NCI-H1694 (cell line): ENCODE results near the gene MAGI1.
"Not testable (repeated sequence)": the region's sequence is repeated elsewhere in the genome, so short reads cannot be mapped to it uniquely, and the experiment has no call there.

ENCODE experiments used
- DNase-seq: peaks from one replicate; lab custom pipeline; 2025; lab: John Stamatoyannopoulos, UW

MAGI1 gene

DNA sequence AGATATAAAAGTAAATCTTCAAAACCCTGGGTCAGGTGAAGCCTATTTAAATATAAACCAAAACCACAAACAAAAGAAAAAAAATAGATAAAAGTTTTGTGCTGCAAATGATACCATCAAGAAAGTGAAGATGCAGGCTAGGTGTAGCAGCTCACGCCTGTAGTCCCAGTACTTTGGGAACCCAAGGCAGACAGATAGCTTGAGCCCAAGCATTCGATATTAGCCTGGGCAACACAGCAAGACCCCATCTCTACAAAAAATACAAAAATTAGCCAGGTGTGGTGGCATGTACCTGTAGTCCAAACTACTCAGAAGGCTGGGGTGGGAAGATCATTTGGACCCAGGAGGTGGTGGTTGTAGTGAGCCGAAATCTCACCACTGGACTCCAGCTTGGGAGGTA lies 164.8 kb downstream of the MAGI1 start:
- DNase-seq, result no peak

DNA sequence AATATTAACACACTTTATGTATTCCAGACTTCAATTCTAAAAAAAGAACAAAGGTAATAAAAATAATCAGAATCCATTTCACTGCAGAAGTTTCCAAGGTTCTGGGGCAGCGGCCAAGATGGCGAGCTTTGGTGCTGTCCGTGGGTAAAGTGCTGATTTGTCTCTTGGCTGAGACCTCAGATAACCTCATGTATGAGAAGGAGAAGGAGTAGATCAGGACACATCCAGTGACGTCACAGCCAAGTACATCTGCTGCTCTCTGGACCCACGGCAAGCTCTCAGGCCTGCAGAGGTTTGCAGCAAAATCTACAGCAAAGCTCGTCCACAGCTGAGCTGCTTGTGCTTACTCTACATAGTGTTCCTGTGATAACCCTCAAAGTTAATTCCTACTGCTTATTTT lies 165.7 kb downstream of the MAGI1 start:
- no peak for DNase-seq

DNA sequence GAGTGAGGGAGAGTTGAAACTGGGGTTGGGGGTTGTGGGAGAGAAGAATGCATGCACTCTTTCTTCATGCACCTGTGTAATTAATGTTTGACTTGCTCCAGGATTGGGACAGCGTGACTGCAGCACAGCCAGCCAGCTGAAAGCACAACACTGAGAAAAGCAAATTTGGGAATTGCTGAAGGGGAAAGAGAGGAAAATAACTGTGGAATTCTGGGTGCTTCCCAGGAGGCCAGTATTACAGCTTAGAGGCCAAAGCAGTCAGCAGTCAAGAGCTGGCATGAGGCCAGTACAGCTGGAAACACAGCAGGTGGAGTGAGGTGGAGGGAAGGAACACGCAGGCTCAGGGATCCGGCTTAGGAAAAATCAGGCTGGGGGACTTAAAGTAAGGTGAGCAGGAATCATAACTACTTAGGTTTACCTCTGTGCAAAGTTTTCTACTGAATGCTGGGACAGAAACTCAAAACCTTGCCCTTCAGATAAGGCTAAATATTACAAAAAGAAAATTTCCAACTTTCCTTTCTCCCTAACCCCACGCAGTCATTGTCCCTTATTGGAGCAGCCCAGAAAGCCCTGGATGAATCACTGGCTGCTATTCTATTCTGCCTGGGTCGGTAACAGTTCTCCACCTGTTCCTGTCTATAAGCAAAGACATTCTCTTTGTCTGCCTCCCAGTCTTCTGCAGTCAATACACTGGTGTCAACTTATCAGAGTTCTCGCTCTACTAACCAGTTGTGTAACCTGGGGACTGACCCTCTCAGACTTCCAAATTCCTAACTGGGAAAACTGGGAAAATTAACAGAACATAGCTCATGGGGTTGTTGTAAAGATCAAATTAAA lies 167.2 kb downstream of the MAGI1 start:
- no peak for DNase-seq

DNA sequence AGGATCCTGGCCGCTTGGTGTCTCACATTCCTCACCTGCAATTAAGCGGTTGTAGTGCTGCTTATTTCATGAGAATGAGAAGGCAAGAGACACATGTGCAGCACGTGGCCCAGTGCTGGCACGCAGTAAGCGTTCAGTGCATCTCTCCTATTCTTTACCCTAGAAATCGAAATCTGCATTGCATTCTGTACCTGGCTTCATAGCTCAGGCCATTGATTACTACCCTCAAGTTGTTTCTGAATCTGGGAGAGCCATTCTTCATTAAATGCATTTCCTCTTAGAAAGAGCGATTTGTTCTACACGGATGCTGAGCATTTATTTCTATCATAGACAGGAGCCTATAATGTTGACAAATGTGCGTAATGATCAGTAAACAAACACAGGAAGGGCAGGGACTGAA lies 168.9 kb downstream of the MAGI1 start:
- no peak for DNase-seq

DNA sequence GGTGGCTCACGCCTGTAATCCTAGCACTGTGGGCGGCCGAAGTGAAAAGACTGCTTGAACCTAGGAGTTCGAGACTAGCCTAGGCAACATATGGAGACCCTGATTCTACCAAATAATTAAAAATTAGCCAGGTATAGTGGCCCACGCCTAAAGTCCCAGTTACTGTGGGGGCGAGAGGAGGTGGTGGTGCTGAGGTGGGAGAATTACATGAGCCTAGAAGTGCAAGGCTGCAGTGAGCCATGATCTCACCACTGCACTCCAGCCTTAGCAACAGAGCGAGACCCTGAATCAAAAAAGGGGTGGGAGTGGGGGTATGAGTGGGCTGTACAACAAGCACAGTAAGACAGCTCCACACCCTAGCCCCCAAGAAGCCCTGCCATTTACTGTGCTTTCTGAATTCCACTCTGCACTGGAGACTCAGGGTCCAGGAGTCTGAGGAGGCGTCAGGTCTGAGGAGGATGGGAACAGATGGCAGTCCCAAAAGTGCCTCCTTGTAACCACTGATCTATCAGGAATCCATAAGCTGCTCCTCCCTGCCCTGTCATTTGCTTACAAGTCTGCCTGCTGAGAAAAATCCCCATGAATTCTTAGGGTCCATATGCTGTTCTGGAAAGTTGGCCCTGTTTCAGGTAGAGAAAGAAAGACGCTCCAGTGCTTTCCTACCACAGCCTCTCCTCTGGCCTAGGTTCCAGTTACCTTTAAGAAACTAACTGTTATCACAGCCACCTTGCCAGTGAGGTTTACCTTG lies 171.1 kb downstream of the MAGI1 start:
- DNase-seq, result no peak

DNA sequence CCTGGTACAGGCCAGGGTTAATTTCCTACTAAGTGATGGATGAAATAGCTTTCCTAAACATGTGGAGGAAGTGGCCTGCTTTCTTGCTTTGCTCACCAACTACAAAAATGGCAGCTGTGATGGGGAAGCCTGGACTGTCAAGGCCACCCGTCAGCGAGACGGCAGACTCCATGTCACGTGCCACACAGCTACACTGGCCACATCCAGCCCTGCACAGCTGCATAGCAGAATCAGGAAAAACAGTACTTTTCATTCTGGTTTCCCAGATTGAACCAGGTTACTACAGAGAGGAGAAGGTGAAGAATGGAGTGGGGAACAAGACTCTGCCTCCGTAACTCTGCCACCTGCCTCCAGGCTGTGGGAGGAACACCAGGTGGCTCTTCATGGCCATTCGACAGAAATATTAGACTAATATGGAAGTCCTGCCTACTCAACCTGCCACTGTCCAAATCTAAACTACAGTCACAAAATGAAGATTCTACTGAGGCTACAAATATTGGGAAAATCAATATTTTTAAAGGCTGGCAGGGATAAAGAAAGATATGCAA lies 174.3 kb downstream of the MAGI1 start:
- DNase-seq, result no peak

DNA sequence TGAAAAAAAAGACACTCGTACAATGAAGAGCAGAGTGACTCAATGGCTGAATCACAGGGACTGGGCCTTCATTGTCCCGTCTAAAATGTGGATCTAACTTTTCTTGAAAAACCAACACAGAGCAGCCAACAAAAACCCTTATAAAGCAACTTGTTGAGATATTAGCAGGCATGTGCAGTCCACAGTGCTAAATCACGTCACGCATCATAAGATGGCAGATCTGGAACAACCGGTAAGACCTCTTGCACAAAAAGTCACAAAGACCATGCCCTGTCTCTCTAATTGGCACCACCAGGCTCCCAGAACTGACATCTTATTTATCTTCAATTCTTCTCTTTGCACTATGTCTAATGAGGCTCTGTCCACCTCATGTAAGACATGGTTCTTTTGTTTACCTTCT lies 177.0 kb downstream of the MAGI1 start:
- no peak for DNase-seq

DNA sequence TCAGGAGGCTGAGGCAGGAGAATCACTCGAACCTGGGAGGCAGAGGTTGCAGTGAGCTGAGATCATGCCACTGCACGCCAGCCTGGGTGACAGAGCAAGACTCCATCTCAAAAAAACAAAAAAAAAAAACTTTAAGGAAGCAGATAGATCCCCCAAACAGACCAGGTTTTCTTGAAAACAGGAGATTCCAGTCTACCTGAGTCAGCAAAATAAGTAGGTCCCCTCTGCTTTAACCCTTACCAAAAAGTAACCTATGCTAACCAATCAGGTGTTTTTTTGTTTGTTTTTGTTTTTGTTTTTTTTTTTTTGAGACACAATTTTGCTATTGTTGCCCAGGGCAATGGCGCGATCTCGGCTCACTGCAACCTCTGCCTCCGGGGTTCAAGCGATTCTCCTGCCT lies 179.1 kb downstream of the MAGI1 start:
- not testable (repeated sequence) for DNase-seq

DNA sequence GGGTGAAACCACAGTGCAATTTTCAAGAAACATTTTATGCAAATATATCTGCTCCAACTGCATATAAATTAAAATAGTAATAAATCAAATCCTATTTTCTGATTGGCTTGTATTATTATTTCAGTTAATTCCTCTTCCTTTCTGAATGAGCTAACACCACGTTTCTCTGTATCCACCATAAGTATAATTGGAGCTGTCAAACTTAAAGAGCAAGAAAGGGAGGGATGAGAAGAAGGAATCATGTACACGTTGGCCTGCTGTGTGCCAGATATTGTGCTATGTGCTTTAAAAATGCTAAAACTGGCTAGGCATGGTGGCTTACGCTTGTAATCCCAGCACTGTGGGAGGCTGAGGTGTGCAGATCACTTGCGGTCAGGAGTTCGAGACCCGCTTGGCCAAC lies 180.0 kb downstream of the MAGI1 start:
- no peak for DNase-seq

DNA sequence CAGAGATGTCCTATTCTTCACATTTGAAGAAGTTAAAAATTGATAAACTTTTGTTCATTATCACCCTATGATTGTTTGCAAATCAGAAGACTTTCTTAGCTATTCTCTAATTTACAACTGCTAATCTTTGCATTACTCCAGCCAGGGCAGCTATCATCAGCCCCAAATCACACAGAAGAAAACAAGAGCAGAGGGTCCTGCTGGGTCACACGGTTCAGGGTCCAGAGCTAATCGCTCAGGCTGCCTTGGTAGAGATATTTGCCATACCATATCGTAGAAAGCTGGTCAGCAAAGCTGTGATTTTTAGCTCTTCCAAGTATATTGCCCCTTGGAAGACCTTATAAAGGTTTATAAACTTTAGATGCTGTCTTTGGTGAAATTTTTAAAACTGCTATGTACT lies 181.4 kb downstream of the MAGI1 start:
- no peak for DNase-seq

DNA sequence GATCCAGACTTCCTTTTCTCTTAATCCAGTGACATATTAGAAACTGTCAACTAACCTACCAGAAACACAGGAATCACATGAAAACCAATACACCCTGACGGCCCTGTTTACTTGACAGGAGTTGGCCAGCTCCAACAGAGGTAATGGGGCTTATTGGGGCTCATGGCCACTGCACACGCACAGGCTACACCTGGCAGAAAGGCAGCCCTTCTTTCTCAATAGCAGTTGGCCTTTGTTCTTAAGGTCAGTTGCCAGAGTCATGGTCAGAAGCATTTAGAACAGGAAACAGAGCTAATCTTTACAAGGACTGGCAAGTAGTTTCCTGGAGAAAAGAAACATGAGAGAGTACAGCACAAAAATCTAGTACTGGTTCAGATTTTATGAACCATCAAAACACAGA lies 181.8 kb downstream of the MAGI1 start:
- DNase-seq, result no peak

DNA sequence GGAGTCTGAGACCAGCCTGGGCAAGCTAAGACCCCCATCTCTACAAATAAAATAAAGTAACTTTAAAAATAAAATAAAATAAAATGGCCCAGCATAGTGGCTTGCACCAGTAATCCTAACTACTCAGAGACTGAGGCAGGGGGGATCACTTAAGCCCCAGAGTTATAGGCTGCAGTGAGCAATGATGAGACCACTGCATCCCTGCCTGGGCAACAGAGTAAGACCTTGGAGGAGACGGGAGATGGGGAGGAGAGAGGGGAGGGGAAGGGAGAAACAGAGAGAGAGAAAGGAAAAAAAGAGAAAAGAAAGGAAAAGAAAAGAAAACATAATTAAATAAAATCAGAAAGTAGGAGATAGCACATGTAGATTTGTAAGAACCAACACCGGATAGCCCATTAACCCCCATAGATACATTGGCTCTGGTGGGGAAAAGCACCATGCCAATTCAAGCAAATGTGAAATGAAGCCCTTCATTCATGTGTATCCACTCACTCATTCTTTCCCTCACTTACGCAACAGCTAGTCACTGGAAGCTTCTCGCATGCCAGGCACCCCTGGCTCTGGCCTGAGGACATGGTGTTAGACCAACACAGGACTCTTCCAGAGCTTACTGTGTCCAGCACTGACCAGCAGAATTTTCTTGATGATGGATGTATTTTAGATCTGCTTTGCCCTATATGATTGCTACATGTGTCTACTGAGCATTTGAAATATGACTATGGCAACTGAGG lies 183.2 kb downstream of the MAGI1 start:
- no peak for DNase-seq

DNA sequence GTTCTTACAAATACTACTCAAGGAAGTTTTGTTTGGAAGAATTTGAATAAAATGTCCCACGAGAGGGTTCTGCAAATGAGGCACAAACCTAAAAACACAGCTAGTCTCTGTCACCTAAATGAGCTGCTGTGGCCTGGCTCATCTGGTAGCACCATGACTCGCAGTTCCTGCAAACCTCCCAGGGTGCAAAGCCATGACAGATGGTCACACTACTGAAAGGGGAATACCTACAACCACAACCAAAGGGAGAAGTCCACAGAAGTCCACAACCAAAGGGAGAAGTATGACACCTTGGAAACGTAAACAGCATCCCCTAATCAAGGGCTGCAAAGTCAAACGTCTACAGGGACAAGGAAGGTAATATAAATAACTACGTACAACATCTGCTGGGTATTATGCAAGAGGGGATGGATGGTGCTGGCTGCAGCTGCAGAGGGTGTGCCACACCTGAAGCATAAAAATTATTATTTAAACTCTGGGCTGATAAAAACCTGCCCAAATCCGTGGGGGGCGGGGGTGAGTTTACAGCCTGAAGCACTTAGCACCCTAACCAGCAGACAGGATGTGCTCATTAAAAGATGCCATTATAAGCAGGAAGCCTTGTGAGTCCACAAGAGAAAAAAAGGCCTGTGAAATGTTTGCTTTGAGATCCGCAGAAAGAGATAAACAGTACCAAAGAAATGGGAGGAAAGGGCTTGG lies 184.0 kb downstream of the MAGI1 start:
- no peak for DNase-seq

DNA sequence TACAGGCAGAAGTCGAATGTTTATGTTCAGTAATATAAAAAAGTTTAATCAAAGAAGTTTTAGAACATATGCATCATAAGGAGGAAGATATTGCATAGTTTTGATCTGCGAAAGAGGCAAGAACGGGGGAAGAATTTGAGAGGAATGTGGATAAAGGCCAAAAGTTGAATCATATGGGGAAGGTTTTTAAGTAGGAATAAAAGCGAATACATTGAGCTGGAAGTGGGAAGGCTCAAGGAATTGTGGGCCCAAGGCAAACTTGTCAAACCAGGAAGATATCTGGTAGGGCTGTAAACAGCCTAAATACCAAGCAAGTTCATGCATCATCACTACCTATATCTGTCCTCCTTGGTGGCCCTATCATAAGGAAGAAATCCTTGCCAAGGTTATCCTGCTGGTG lies 186.9 kb downstream of the MAGI1 start:
- no peak for DNase-seq

DNA sequence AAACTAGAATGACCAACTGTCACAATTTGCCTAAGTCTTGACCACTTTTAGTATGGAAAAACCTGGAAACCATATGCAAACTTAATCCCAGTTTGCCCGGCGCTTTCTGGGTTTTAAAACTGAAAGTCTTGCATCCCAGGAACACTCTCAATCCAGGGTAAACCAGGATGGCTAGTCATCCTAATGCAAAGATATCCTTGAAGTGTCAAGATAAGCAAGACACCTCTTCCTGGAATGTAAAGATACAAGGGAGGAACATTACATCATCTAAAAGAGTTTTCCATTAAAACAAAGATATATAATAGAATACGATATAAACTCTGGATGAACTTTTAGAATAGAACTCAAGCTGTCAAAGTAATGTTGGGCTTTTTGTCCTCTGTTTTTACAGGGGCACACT lies 188.5 kb downstream of the MAGI1 start:
- no peak for DNase-seq

DNA sequence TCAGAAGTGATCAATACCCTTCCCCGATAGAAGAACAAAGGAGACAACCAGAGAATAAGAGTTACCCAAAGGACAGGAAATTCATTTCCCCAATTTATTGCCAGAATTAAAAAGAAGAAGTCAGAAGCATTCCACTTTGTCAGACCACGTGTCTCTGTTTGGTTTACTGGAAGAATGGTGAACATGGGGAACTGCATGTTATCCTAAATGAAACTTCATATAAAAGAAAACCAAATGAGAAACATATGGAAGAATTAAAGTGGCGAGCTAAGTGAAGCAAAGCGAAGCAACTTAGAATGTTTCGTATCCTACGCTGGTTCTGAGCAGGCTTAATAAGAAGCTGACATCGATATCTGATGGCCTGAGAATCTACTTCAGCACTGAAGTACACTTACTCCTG lies 190.7 kb downstream of the MAGI1 start:
- DNase-seq, result no peak

DNA sequence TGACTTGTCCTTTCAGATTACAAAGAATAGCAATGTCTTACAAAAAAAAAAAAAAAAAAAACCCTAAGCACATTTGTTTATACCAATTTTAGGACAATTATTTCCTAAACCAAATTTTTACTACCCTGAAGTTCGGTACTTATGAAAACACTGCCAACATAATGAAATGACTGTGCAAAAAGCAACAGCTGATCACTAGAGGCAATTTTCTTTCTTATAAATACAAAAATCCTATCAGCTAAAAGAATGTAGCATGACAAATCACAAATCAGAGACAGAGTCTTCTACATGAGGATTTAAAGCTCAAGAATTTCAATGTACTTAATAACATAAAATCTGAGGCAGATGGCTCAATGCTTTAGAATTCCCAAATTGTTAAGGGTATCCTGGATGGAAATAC lies 191.8 kb downstream of the MAGI1 start:
- no peak for DNase-seq

DNA sequence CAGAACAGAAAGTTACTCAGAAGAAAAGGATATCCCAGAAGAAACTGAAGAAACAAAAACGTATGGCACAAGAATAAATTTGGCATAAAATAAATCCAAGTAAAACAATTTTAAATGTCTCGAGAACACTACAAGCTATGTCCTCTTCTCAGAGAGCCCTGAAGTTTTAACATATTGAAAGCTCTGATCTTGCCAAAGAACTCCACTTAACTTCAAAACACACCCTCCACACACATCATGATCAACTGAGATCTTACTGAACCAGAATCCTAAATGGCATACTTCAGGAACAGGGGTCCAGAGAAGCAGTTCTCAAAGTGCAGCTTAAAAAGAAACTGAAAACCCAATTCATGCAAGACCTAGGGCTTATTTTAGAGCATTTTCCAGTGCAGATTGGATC lies 194.3 kb downstream of the MAGI1 start:
- no peak for DNase-seq

DNA sequence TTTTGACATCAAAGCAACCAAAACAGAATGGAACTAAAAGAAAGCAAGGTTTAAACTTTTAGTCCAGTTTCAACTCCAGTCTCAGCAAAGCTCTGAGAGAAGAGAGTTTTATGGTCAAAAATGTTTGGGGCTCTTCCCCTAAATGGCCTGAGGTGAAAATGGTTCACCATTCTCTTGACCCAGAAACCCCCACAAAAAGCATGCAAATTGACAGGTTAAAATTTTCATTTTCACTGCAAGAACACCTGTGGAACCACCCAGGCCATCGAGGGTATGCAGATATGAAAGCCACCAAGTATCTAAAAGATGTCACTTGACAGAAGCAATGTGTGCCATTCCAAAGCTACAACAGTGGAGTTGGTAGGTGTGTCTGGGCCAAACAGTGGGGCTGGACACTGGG lies 195.0 kb downstream of the MAGI1 start:
- DNase-seq, result no peak

DNA sequence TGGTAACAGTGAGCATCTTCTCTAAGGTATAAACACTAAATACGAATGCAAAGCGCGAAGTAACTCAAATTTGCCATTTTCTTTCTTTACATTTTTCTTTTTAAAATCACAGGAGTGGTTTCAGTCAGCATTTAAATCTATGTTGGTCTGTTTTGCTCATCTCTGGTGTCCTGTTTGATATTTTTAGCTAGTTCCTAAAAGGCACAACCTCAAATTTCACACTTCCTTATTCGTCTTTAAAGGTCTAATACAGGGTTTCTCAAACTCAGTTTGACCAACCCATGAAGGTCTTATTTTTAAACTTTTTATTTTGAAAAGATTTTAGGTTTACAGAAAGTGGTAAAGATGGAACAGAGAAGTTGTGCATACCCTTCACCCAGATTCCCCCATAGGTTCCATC lies 201.1 kb downstream of the MAGI1 start:
- DNase-seq, result no peak

DNA sequence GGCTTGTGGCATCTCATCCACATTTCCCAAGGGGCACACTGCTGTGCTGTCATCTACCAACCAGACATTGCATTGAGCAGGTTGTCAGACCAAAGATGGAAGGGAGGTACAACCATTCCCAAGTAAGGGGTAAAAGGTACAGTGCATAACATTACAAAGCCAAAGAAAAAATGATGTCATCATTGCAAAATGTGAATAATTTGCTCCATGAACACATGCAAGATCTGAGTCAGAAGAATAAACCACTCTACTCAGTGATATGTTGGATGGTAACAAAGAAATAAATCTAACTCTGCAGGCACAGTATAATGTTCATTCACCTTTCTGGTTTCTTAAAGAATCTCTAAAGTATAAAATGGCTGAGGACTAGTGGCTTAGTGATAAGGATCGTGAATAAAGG lies 202.7 kb downstream of the MAGI1 start:
- no peak for DNase-seq
